ENCODE results near the gene HNRNPAB.

Gene HNRNPAB

DNA sequence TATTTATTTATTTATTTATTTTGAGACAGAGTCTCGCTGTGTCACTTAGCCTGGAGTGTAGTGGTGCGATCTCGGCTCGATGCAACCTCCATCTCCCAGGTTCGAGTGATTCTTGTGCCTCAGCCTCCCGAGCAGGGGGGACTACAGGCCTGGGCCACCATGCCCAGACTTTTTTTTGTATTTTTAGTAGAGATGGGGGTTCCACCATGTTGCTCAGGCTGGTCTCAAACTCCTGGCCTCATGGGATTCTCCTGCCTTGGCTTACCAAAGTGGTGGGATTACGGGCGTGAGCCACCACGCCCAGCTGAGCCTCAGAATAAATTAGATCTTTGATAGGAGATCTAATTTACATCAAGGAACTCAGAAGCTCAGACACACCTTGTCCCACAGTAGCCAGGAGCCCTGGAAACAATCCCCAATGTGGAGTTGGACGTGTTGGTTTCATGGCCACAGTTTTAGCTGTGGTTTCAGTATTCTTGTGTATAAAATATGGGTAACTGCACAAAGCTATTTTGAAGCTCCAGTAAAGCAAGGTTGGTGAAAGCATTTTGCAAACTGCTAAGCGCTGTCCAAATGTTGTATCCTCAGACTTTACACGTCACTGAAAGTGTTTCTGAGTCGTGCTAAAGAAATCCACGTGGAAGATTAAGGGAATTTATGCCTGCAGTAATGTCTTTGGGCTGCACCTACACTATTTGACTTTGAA is 3.0 kb upstream of the HNRNPAB start:
- in situ Hi-C loops (cut with HindIII; ENCODE audit: low sequenced_read_pairs): no loop called here
- no peak overlapping the region for H3K4me3 ChIP-seq (ENCODE audit: low read depth, low read length)
- peak; percentile 29 for DNase-seq (ENCODE audit: low read depth, low spot score)
- no peak for TF ChIP-seq CTCF (IDR thresholded peaks at IDR 0.05; ENCODE audit: low read depth, low read length)

DNA sequence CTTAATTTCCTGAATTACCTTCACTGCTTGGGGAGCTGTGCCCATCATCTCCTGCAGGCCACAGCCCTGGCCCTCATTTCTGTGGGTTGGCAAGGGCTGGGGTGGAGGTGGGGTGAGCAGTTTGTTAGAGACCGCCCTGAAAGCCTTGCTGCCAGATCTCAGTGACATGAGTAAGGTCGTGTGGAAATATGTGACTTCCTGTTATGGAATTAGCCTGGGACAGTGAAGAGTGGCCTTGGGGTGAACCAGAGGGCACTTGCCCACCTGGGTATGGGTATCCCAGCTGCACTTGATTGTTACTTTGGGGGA is 2.5 kb upstream of the HNRNPAB start:
- TF ChIP-seq CTCF (IDR thresholded peaks at IDR 0.05; ENCODE audit: low read depth, low read length): no peak
- no peak for DNase-seq (ENCODE audit: low read depth, low spot score)
- H3K4me3 ChIP-seq (ENCODE audit: low read depth, low read length): no peak overlapping the region
- in situ Hi-C loops (cut with HindIII; ENCODE audit: low sequenced_read_pairs): no loop called here

GRCh38 chr5:178202541-178202940 is 1.8 kb upstream of the HNRNPAB start:
- no peak overlapping the region for H3K4me3 ChIP-seq (ENCODE audit: low read depth, low read length)
- no peak for DNase-seq (ENCODE audit: low read depth, low spot score)
- in situ Hi-C loops (cut with HindIII; ENCODE audit: low sequenced_read_pairs): no loop called here
- TF ChIP-seq CTCF (IDR thresholded peaks at IDR 0.05; ENCODE audit: low read depth, low read length): no peak

DNA sequence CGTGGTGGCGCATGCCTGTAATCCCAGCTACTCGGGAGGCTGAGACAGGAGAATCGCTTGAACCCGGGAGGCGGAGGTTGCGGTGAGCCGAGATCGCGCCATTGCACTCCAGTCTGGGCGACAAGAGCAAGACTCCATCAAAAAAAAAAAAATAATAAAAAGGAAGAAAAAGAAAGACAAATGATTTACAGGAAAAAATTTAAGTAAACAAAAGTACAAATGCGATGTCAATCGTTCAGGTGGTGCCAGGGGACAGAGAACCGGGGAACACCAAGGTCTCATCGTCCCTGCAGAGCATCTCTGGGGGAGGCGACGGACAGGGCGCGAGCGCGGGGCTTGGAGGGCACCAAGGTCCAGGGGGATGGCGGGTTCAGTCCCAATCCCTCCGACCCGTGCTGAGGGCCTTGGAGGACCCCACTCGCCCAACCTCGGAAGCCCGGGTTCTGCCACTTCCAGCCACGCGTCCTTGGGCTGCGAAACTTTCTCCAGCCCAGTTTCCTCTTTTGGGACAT is 607 bp upstream of the HNRNPAB start:
- in situ Hi-C loops (cut with HindIII; ENCODE audit: low sequenced_read_pairs): no loop called here
- no peak for TF ChIP-seq CTCF (IDR thresholded peaks at IDR 0.05; ENCODE audit: low read depth, low read length)
- H3K4me3 ChIP-seq (ENCODE audit: low read depth, low read length): peak overlapping the region; percentile 86
- no peak for DNase-seq (ENCODE audit: low read depth, low spot score)

DNA sequence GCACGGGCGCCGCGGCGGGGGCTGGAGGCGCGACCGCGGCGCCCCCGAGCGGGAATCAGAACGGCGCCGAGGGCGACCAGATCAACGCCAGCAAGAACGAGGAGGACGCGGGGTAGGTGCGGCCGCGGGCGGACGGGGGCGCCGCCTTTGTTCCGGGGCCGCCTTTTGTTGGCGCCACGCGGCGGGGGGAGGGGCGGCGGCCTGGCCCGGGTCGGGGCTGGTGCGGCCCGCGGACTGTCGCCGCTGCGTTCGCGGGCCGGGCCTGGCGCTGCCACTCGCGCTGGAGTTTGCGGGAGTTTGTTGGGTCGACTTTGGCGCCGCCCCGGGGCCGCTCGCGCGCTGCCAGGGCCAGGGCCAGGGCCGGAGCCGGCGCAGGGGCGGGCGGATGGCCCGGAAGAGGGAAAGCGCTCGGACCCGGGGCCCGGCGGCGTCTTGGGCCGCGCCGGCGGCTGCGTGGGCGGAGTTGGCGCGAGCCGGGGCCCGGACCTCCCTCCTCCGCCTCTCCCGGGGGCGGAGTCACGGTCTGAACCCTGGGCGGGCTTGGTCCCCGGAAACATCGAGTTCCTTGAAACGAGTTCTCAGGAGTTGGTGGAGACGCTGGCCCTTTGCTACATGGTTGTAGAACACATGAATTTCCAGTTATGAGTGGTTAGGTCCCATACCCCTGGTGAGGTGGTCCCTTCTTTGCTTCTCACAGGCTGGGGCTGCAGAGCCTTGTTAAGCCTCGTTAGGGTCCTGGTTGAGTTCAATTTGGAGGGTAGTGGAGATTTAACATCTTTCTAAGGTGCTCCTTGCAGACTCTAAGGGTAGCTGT is 809 bp downstream of the HNRNPAB start:
- no peak for TF ChIP-seq CTCF (IDR thresholded peaks at IDR 0.05; ENCODE audit: low read depth, low read length)
- peak; percentile 70 for DNase-seq (ENCODE audit: low read depth, low spot score)
- H3K4me3 ChIP-seq (ENCODE audit: low read depth, low read length): peak overlapping the region; percentile 86
- in situ Hi-C loops (cut with HindIII; ENCODE audit: low sequenced_read_pairs): no loop called here

- DNase-seq (ENCODE audit: low read depth, low spot score): no peak
- H3K4me3 ChIP-seq (ENCODE audit: low read depth, low read length): peak overlapping the region; percentile 86
- in situ Hi-C loops (cut with HindIII; ENCODE audit: low sequenced_read_pairs): no loop called here
- TF ChIP-seq CTCF (IDR thresholded peaks at IDR 0.05; ENCODE audit: low read depth, low read length): no peak
Measured at GRCh38 chr5:178205749-178206047, 1.4 kb downstream of the HNRNPAB start.
